HG03196 (cell line): Measurements from ENCODE around the gene CYP3A7.
"Not testable (repeated sequence)": the region's sequence is repeated elsewhere in the genome, so short reads cannot be mapped to it uniquely, and the experiment has no call there.

ENCODE experiments used
- ATAC-seq: cut with Tn5 transposase; IDR thresholded peaks from one replicate; pipeline ENCODE4 v1.9.1; 2021; ENCODE audit not compliant: unreplicated experiment

Gene CYP3A7

GRCh38 chr7:99709838-99710578, 25.0 kb downstream of the CYP3A7 start:
- ATAC-seq = no peak

GRCh38 chr7:99709260-99709659, 25.7 kb downstream of the CYP3A7 start:
- ATAC-seq = no peak

- ATAC-seq = no peak
Measured at GRCh38 chr7:99707096-99707495, 27.9 kb downstream of the CYP3A7 start.

- no peak for ATAC-seq
Measured at GRCh38 chr7:99699946-99700345, 35.0 kb downstream of the CYP3A7 start.

GRCh38 chr7:99698867-99699730, 35.9 kb downstream of the CYP3A7 start:
- not testable (repeated sequence) for ATAC-seq

GRCh38 chr7:99694912-99695304, 40.1 kb downstream of the CYP3A7 start:
- ATAC-seq = no peak

GRCh38 chr7:99694201-99694911, 40.6 kb downstream of the CYP3A7 start:
- ATAC-seq = no peak

- ATAC-seq = no peak
Measured at GRCh38 chr7:99693427-99694200, 41.4 kb downstream of the CYP3A7 start.

- ATAC-seq = no peak
Measured at GRCh38 chr7:99693100-99693426, 41.9 kb downstream of the CYP3A7 start.

- ATAC-seq = not testable (repeated sequence)
Measured at GRCh38 chr7:99692563-99692962, 42.4 kb downstream of the CYP3A7 start.

- not testable (repeated sequence) for ATAC-seq
Measured at GRCh38 chr7:99691658-99692057, 43.3 kb downstream of the CYP3A7 start.

- not testable (repeated sequence) for ATAC-seq
Measured at GRCh38 chr7:99690918-99691317, 44.1 kb downstream of the CYP3A7 start.

GRCh38 chr7:99685871-99686608, 49.0 kb downstream of the CYP3A7 start:
- not testable (repeated sequence) for ATAC-seq

GRCh38 chr7:99685129-99685758, 49.8 kb downstream of the CYP3A7 start:
- ATAC-seq = no peak

- no peak for ATAC-seq
Measured at GRCh38 chr7:99679400-99680191, 55.4 kb downstream of the CYP3A7 start, which contains the start of gene CYP3A5. Gene CYP3A5 (minus strand): TSS chr7:99679996. CDS start chr7:99679896, 100 bp downstream.

- no peak for ATAC-seq
Measured at GRCh38 chr7:99679032-99679399, 56.0 kb downstream of the CYP3A7 start.

GRCh38 chr7:99677648-99678045, 57.3 kb downstream of the CYP3A7 start:
- no peak for ATAC-seq

GRCh38 chr7:99677013-99677647, 57.9 kb downstream of the CYP3A7 start:
- ATAC-seq = no peak
